ENCODE data around the gene RAD51B.

The RAD51B gene

GRCh38 chr14:67816326-67817002 is 3.1 kb upstream of the RAD51B start, which contains the start of gene ZFYVE26:
Gene ZFYVE26 (minus strand): TSS chr14:67816590. CDS start chr14:67815963, 627 bp downstream.
- ChIA-PET POLR2A (interaction anchor here (0.6 to 1.0 kb wide), 3 partner anchors 12 to 134 kb away, joined by 3 to 6 read pairs (median 4); no protein-coding TSS in a partner anchor), CTCF (interaction anchor here (0.6 kb wide), 1 partner anchor 181 kb away, joined by 4 read pairs; no protein-coding TSS in a partner anchor)
- Histone ChIP-seq H3K27ac (ENCODE audit: extremely low read depth, low read depth, low read length) (no peak within 1 kb of the TSS), H3K4me3 (ENCODE audit: low read depth, low read length) (peak within 1 kb of the TSS; percentile 86), H3K9me3 (ENCODE audit: control insufficient read depth, insufficient read depth, low read depth, low read length) (no peaks in the 10 kb centered on the region), H3K36me3 (ENCODE audit: control insufficient read depth in 2 of 2, insufficient read depth in 1 of 2, low read length in 2 of 2) (peaks cover 5 to 19% of the 10 kb centered on the region in 2 experiments; a peak in 2 of 3 replicates), H3K4me1 (ENCODE audit: control insufficient read depth, insufficient read depth, low read length) (no peaks in the 10 kb centered on the region)
- TF ChIP-seq ZNF830 (tag by site-specific recombination; IDR thresholded peaks at IDR 0.05; ENCODE audit: low read depth) (no peak), ZNF157 (tag by site-specific recombination; IDR thresholded peaks at IDR 0.05) (no peak), ZNF311 (tag by site-specific recombination; IDR thresholded peaks at IDR 0.05; ENCODE audit: borderline replicate concordance) (no peak), ZNF433 (tag by site-specific recombination; IDR thresholded peaks at IDR 0.05; ENCODE audit: low read depth) (no peak), ZNF624 (tag by site-specific recombination; IDR thresholded peaks at IDR 0.05) (no peak), ZNF610 (tag by site-specific recombination; IDR thresholded peaks at IDR 0.05; ENCODE audit: borderline replicate concordance) (no peak), OSR2 (tag by site-specific recombination; IDR thresholded peaks at IDR 0.05) (no peak), REPIN1 (tag by site-specific recombination; IDR thresholded peaks at IDR 0.05; ENCODE audit: low read depth) (no peak), ZNF514 (tag by site-specific recombination; IDR thresholded peaks at IDR 0.05) (no peak), ZNF560 (tag by site-specific recombination; IDR thresholded peaks at IDR 0.05; ENCODE audit: borderline replicate concordance) (no peak), ZBTB20 (tag by site-specific recombination; IDR thresholded peaks at IDR 0.05) (no peak; the same call in 1 of the 2 replicates), ZNF132 (tag by site-specific recombination; IDR thresholded peaks at IDR 0.05; ENCODE audit: borderline replicate concordance) (no peak), KLF7 (tag by site-specific recombination; IDR thresholded peaks at IDR 0.05; ENCODE audit: borderline replicate concordance) (no peak), ZNF768 (tag by site-specific recombination; IDR thresholded peaks at IDR 0.05) (no peak), GFI1B (tag by site-specific recombination; IDR thresholded peaks at IDR 0.05) (no peak), ZNF280C (tag by site-specific recombination; IDR thresholded peaks at IDR 0.05) (no peak), ZNF324 (tag by site-specific recombination; IDR thresholded peaks at IDR 0.05) (no peak), GLI2 (tag by site-specific recombination; IDR thresholded peaks at IDR 0.05; ENCODE audit: borderline replicate concordance, low read depth) (no peak), ATF2 (tag by site-specific recombination; IDR thresholded peaks at IDR 0.05; ENCODE audit: low read depth) (no peak), MZF1 (tag by site-specific recombination; IDR thresholded peaks at IDR 0.05; ENCODE audit: borderline replicate concordance) (no peak), ZNF660 (tag by site-specific recombination; IDR thresholded peaks at IDR 0.05) (0 out of 2 replicates have a peak, but pooled peaks have one; percentile 49), ZNF544 (tag by site-specific recombination; IDR thresholded peaks at IDR 0.05) (no peak), PRDM1 (tag by site-specific recombination; IDR thresholded peaks at IDR 0.05) (peak; percentile 80), ZNF747 (tag by site-specific recombination; IDR thresholded peaks at IDR 0.05) (no peak), KLF10 (tag by site-specific recombination; IDR thresholded peaks at IDR 0.05) (0 out of 2 replicates have a peak, but pooled peaks have one; percentile 36), ZSCAN5A (tag by site-specific recombination; IDR thresholded peaks at IDR 0.05) (no peak), ZNF2 (tag by site-specific recombination; IDR thresholded peaks at IDR 0.05) (no peak), ZBTB49 (tag by site-specific recombination; IDR thresholded peaks at IDR 0.05; ENCODE audit: low read depth) (no peak), KLF8 (tag by site-specific recombination; IDR thresholded peaks at IDR 0.05) (peak; percentile 53; the same call in 1 of the 2 replicates), ZIC2 (tag by site-specific recombination; IDR thresholded peaks at IDR 0.05) (peak; percentile 49), ZNF202 (tag by site-specific recombination; IDR thresholded peaks at IDR 0.05; ENCODE audit: borderline replicate concordance) (no peak), ZNF239 (tag by site-specific recombination; IDR thresholded peaks at IDR 0.05) (no peak)

All from HEK293 (cell line).